Measurements from ENCODE around the gene EIF3K. TPM values are rescaled to one million over a fixed set of nuclear protein-coding genes. Genes with fewer than 3 reads are reported as not detected.

EIF3K gene
- total and polyA plus RNA-seq, 2 of the 8 experiments (the other 6 are each of a cell fraction or from before 2014, with no cell fraction given): 329 to 937 TPM

- TF ChIP-seq KDM5A (IDR thresholded peaks at IDR 0.05; ENCODE audit: low read length): no peak
- TF ChIP-seq CHD7 (IDR thresholded peaks at IDR 0.05; ENCODE audit: insufficient replicate concordance, low read length): no peak
- no peak for TF ChIP-seq SUZ12 (IDR thresholded peaks at IDR 0.05; ENCODE audit: low read length)
- TF ChIP-seq TEAD4 (IDR thresholded peaks at IDR 0.05; ENCODE audit: low read depth, low read length): no peak
These were observed 20.7 kb downstream of the EIF3K start (continued) for GRCh38 chr19:38639679-38640078.

All from H1 (cell line).